Loucy (cell line): ENCODE results near the gene ZSWIM8.

Experiments
- H2AFZ ChIP-seq: fragments of 200-600 bp; sonication (generic); 2 replicates; pipeline ENCODE4 v1.6.0; 2016; ENCODE audit warnings: antibody characterized with exemption, mild to moderate bottlenecking, low read length, moderate library complexity
- H3F3A ChIP-seq: fragments of 200-600 bp; 2 replicates; pipeline ENCODE4 v1.6.0; 2016; ENCODE audit warnings: antibody characterized with exemption, low read depth, mild to moderate bottlenecking
- H3K27me3 ChIP-seq: fragments of 200-600 bp; sonication (generic); 2 replicates; pipeline ENCODE4 v1.6.1; 2014; ENCODE audit warnings: low read length, mild to moderate bottlenecking; ENCODE audit not compliant: insufficient read depth, poor library complexity, severe bottlenecking
- H3K36me3 ChIP-seq: fragments of 200-600 bp; sonication (generic); 2 replicates; pipeline ENCODE4 v1.6.1; 2016; ENCODE audit warnings: low read length; ENCODE audit not compliant: insufficient read depth
- H3K4me1 ChIP-seq: fragments of 200-600 bp; sonication (generic); 2 replicates; pipeline ENCODE4 v1.5.1; 2014; ENCODE audit warnings: low read length, mild to moderate bottlenecking; ENCODE audit not compliant: insufficient read depth, poor library complexity, severe bottlenecking
- H3K4me2 ChIP-seq: fragments of 200-600 bp; sonication (generic); 2 replicates; pipeline ENCODE4 v1.6.0; 2014; ENCODE audit warnings: antibody characterized with exemption, low read length, low read depth, mild to moderate bottlenecking; ENCODE audit not compliant: poor library complexity, severe bottlenecking
- H3K4me3 ChIP-seq: fragments of 200-600 bp; sonication (generic); 2 replicates; pipeline ENCODE4 v1.5.1; 2014; ENCODE audit warnings: low read length, mild to moderate bottlenecking, mixed read lengths; ENCODE audit not compliant: poor library complexity, severe bottlenecking
- H3K79me2 ChIP-seq: fragments of 200-600 bp; sonication (generic); 2 replicates; pipeline ENCODE4 v1.6.1; 2014; ENCODE audit warnings: low read length; ENCODE audit not compliant: insufficient read depth
- H3K9ac ChIP-seq: fragments of 200-600 bp; sonication (generic); 2 replicates; pipeline ENCODE4 v1.6.0; 2014; ENCODE audit warnings: mild to moderate bottlenecking, low read depth, low read length, moderate library complexity; ENCODE audit not compliant: poor library complexity, severe bottlenecking
- H3K9me2 ChIP-seq: fragments of 200-600 bp; sonication (generic); replicated peaks from 2 replicates; pipeline ENCODE4 v1.6.1; 2016; ENCODE audit warnings: low read depth, low read length, mixed read lengths
- H3K9me3 ChIP-seq: fragments of 200-600 bp; sonication (generic); 2 replicates; pipeline ENCODE4 v1.6.1; 2014; ENCODE audit warnings: mild to moderate bottlenecking, antibody characterized with exemption, low read length, low read depth; ENCODE audit not compliant: insufficient read depth
- H4K20me1 ChIP-seq: fragments of 200-600 bp; sonication (generic); 2 replicates; pipeline ENCODE4 v1.6.0; 2014; ENCODE audit warnings: antibody characterized with exemption, low read length, mild to moderate bottlenecking; ENCODE audit not compliant: insufficient read depth, poor library complexity, severe bottlenecking
- CTCF ChIP-seq: fragments of 200-600 bp; sonication (generic); conservative IDR thresholded peaks from 2 replicates; pipeline ENCODE4 v1.5.1; 2014; ENCODE audit warnings: mild to moderate bottlenecking, antibody characterized with exemption, low read length
- EZH2phosphoT487 ChIP-seq: fragments of 200-600 bp; IDR thresholded peaks from 2 replicates; pipeline ENCODE4 v1.6.1; 2018; ENCODE audit warnings: antibody characterized with exemption, mild to moderate bottlenecking, moderate library complexity, borderline replicate concordance

The ZSWIM8 gene

GRCh38 chr10:73817826-73818225 lies 32.4 kb downstream of the ZSWIM8 start:
- TF ChIP-seq EZH2phosphoT487 (no peak), CTCF (no peak)
- H3K36me3 ChIP-seq: peaks cover 64% of the 10 kb centered on the region; the same call in 1 of the 2 replicates
- H3K9ac ChIP-seq: no peak overlapping the region
- H3K4me2 ChIP-seq: no peak overlapping the region
- H2AFZ ChIP-seq: no peak overlapping the region
- H4K20me1 ChIP-seq: no peaks in the 10 kb centered on the region
- H3F3A ChIP-seq: peaks cover 6% of the 10 kb centered on the region; the same call in 1 of the 2 replicates
- H3K79me2 ChIP-seq: no peaks in the 10 kb centered on the region
- no peaks in the 10 kb centered on the region for H3K27me3 ChIP-seq
- H3K4me1 ChIP-seq: no peaks in the 10 kb centered on the region
- no peak overlapping the region for H3K4me3 ChIP-seq
- H3K9me2 ChIP-seq: no peaks in the 10 kb centered on the region
- H3K9me3 ChIP-seq: no peaks in the 10 kb centered on the region

- Histone ChIP-seq H3K4me1 (no peaks in the 10 kb centered on the region), H3K4me2 (no peak overlapping the region), H2AFZ (no peak overlapping the region), H3K36me3 (peaks cover 64% of the 10 kb centered on the region; the same call in 1 of the 2 replicates), H3K79me2 (no peaks in the 10 kb centered on the region), H3K9ac (no peak overlapping the region), H3K9me2 (no peaks in the 10 kb centered on the region), H3F3A (0 out of 2 replicates have a peak, but pooled peaks cover 2% of the 10 kb centered on the region), H3K9me3 (no peaks in the 10 kb centered on the region), H4K20me1 (no peaks in the 10 kb centered on the region), H3K27me3 (no peaks in the 10 kb centered on the region), H3K4me3 (no peak overlapping the region)
- TF ChIP-seq EZH2phosphoT487 (no peak), CTCF (no peak)
Measured at GRCh38 chr10:73818402-73818801, 33.0 kb downstream of the ZSWIM8 start.

- TF ChIP-seq EZH2phosphoT487 (no peak), CTCF (no peak)
- Histone ChIP-seq H3K4me2 (no peak overlapping the region), H3K4me1 (no peaks in the 10 kb centered on the region), H3K9me2 (no peaks in the 10 kb centered on the region), H2AFZ (no peak overlapping the region), H3K27me3 (no peaks in the 10 kb centered on the region), H3K9ac (no peak overlapping the region), H3K4me3 (no peak overlapping the region), H3K36me3 (peaks cover 64% of the 10 kb centered on the region; the same call in 1 of the 2 replicates), H3K79me2 (no peaks in the 10 kb centered on the region), H3K9me3 (no peaks in the 10 kb centered on the region), H4K20me1 (no peaks in the 10 kb centered on the region), H3F3A (0 out of 2 replicates have a peak, but pooled peaks cover 2% of the 10 kb centered on the region)
Measured at GRCh38 chr10:73819081-73819480, 33.7 kb downstream of the ZSWIM8 start.
